Neural cell (in vitro differentiated cells): ENCODE measurements around the gene DCC. TPM values are rescaled to one million over a fixed set of nuclear protein-coding genes. Genes with fewer than 3 reads are reported as not detected.

Source experiments
- H2AFZ ChIP-seq: fragments of 200-600, 300-800 bp; sonication (generic), shearing (Covaris generic); 2 replicates; pipeline ENCODE4 v1.6.0; 2014; ENCODE audit warnings: low read depth, mild to moderate bottlenecking, antibody characterized with exemption, low read length, moderate library complexity
- H3F3A ChIP-seq: fragments of 200-600 bp; shearing (Covaris generic); 2 replicates; pipeline ENCODE4 v1.6.1; 2016; ENCODE audit warnings: mild to moderate bottlenecking, moderate library complexity, mixed read lengths, antibody characterized with exemption, low read length; ENCODE audit not compliant: insufficient read depth, poor library complexity, severe bottlenecking
- H3K27ac ChIP-seq: fragments of 200-600, 300-800 bp; sonication (generic), shearing (Covaris generic); 2 replicates; pipeline ENCODE4 v1.5.1; 2014; ENCODE audit warnings: mild to moderate bottlenecking, low read length, moderate library complexity
- H3K27me3 ChIP-seq: fragments of 300-800, 200-600 bp; sonication (generic), shearing (Covaris generic); 2 replicates; pipeline ENCODE4 v1.6.0; 2014; ENCODE audit warnings: mild to moderate bottlenecking, low read depth, low read length, moderate library complexity; ENCODE audit not compliant: insufficient read depth
- H3K36me3 ChIP-seq: fragments of 300-800, 200-600 bp; sonication (generic), shearing (Covaris generic); 2 replicates; pipeline ENCODE4 v1.5.1; 2014; ENCODE audit warnings: mild to moderate bottlenecking, antibody characterized with exemption, low read length, moderate library complexity; ENCODE audit not compliant: insufficient read depth
- H3K4me2 ChIP-seq: fragments of 300-800, 200-600 bp; sonication (generic), shearing (Covaris generic); 2 replicates; pipeline ENCODE4 v1.6.0; 2014; ENCODE audit warnings: mild to moderate bottlenecking, low read length
- H3K4me3 ChIP-seq: fragments of 300-800, 200-600 bp; sonication (generic), shearing (Covaris generic); 2 replicates; pipeline ENCODE4 v1.5.1; 2014; ENCODE audit warnings: mild to moderate bottlenecking, low read length, moderate library complexity
- H3K79me2 ChIP-seq: fragments of 200-600 bp; shearing (Covaris generic); replicated peaks from 2 replicates; pipeline ENCODE4 v1.6.0; 2014; ENCODE audit warnings: mild to moderate bottlenecking, low read length, moderate library complexity; ENCODE audit not compliant: insufficient read depth
- H3K9ac ChIP-seq: fragments of 300-800, 200-600 bp; sonication (generic), shearing (Covaris generic); 2 replicates; pipeline ENCODE4 v1.6.1; 2016; ENCODE audit warnings: mild to moderate bottlenecking, low read length, mixed read lengths
- H3K9me2 ChIP-seq: fragments of 200-600 bp; shearing (Covaris generic); 2 replicates; pipeline ENCODE4 v1.6.1; 2016; ENCODE audit warnings: mild to moderate bottlenecking, low read length, mixed read lengths; ENCODE audit not compliant: insufficient read depth
- H3K9me3 ChIP-seq: fragments of 200-600, 300-800 bp; sonication (generic), shearing (Covaris generic); 2 replicates; pipeline ENCODE4 v1.6.1; 2016; ENCODE audit warnings: mild to moderate bottlenecking, mixed run types, low read length, moderate library complexity, mixed read lengths
- H4K20me1 ChIP-seq: fragments of 200-600 bp; shearing (Covaris generic); 2 replicates; pipeline ENCODE4 v1.6.1; 2016; ENCODE audit warnings: mild to moderate bottlenecking, mixed run types; ENCODE audit not compliant: insufficient read depth
- EP300 ChIP-seq: fragments of 450-650 bp; conservative IDR thresholded peaks from 2 replicates; pipeline ENCODE4 v1.6.1; 2014; ENCODE audit warnings: antibody characterized with exemption, mild to moderate bottlenecking, moderate library complexity; ENCODE audit not compliant: poor library complexity, severe bottlenecking
- EZH2 ChIP-seq: fragments of 200-600, 300-800 bp; shearing (Covaris generic), sonication (generic); IDR thresholded peaks from 2 replicates; pipeline ENCODE4 v1.6.1; 2014; ENCODE audit warnings: antibody characterized with exemption, low read length, borderline replicate concordance, mild to moderate bottlenecking; ENCODE audit not compliant: insufficient read depth, poor library complexity, severe bottlenecking
- MXI1 ChIP-seq: fragments of 450-650 bp; conservative IDR thresholded peaks from 2 replicates; pipeline ENCODE4 v1.6.1; 2014; ENCODE audit warnings: antibody characterized with exemption, mild to moderate bottlenecking; ENCODE audit not compliant: poor library complexity, severe bottlenecking
- POLR2AphosphoS5 ChIP-seq: IDR thresholded peaks from 2 replicates; pipeline ENCODE4 v1.6.1; 2012
- RAD21 ChIP-seq: fragments of 450-650 bp; conservative IDR thresholded peaks from 2 replicates; pipeline ENCODE4 v1.6.1; 2014; ENCODE audit warnings: antibody characterized with exemption, mild to moderate bottlenecking, moderate library complexity
- SMC3 ChIP-seq: fragments of 450-650 bp; conservative IDR thresholded peaks from 2 replicates; pipeline ENCODE4 v1.6.1; 2014; ENCODE audit warnings: antibody characterized with exemption, mild to moderate bottlenecking, moderate library complexity; ENCODE audit not compliant: poor library complexity
- TAF1 ChIP-seq: IDR thresholded peaks from 2 replicates; pipeline ENCODE4 v1.6.1; 2012; ENCODE audit warnings: low read depth
- polyA plus RNA-seq: library from polyadenylated mRNA; depleted of rRNA; stranded (reverse); fragments of >200 nt; gene quantifications from 2 replicates; pipeline ENCODE4 v1.2.3, GENCODE V29; 2014
- TF ChIP-seq, protein P1 (sequence below): fragments of 450-650 bp; IDR thresholded peaks from 2 replicates; pipeline ENCODE4 v1.5.1; 2014; ENCODE audit warnings: antibody characterized with exemption, mild to moderate bottlenecking, moderate library complexity; ENCODE audit not compliant: poor library complexity, severe bottlenecking
- TF ChIP-seq, protein P2 (sequence below): IDR thresholded peaks from 2 replicates; pipeline ENCODE4 v1.6.1; 2012; ENCODE audit warnings: borderline replicate concordance

Gene DCC
- polyA plus RNA-seq, 1 donor from 2014 or later, result 40.7 TPM

DNA sequence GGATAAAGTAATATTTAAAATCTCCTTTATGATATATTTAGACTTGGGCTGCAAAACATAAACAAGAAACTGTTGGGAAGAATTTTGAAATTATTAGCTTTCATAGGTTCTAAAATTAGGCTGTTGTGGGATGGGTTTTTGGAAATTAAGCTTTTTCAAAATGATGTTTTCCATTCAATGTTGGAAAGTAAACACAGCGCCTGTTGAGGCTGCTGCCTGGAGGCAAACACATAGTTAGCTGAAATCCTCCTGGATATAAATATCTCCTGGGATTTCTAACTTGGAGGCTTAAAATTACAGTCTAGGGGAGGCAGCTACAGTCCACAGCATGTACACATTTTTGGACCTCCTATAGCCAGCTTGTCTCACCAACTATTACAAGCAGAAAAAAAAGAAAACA lies 197.3 kb downstream of the DCC start:
- no peak overlapping the region for H3K4me2 ChIP-seq
- H3F3A ChIP-seq, result no peaks in the 10 kb centered on the region
- no peak for TF ChIP-seq TAF1
- TF ChIP-seq MXI1, result no peak
- H3K36me3 ChIP-seq, result no peaks in the 10 kb centered on the region
- no peaks in the 10 kb centered on the region for H3K9me3 ChIP-seq
- no peak overlapping the region for H3K9ac ChIP-seq
- no peaks in the 10 kb centered on the region for H4K20me1 ChIP-seq
- no peak overlapping the region for H3K4me3 ChIP-seq
- no peaks in the 10 kb centered on the region for H3K27me3 ChIP-seq
- H3K79me2 ChIP-seq, result peaks cover 8% of the 10 kb centered on the region
- H3K9me2 ChIP-seq, result no peaks in the 10 kb centered on the region
- H3K27ac ChIP-seq, result no peak overlapping the region
- H2AFZ ChIP-seq, result no peak overlapping the region

DNA sequence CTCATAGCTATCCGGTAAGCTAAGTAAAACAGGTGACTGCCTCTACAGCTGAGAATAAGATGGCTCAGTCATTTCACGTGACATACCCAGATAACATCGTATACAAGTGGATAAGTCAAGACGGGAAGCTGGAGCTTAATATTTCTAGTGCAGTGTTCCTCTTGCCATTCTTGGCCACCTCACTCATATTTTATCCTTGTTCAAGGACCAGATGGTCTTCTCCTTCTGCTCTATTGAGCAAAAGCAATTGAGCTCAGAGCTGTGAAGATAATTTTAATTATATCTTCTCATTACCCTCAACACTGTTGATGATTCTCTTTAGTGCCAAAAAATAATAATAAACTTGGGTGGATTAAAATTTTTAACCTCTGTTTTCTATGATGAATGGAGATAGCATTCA lies 201.1 kb downstream of the DCC start:
- Histone ChIP-seq H3K27me3 (no peaks in the 10 kb centered on the region), H3K27ac (no peak overlapping the region), H3K79me2 (peaks cover 6% of the 10 kb centered on the region), H3K9me2 (no peaks in the 10 kb centered on the region), H3K9me3 (no peaks in the 10 kb centered on the region), H3F3A (no peaks in the 10 kb centered on the region), H3K9ac (no peak overlapping the region), H2AFZ (no peak overlapping the region), H4K20me1 (no peaks in the 10 kb centered on the region), H3K4me3 (no peak overlapping the region), H3K36me3 (no peaks in the 10 kb centered on the region), H3K4me2 (no peak overlapping the region)
- no peak for TF ChIP-seq TAF1
- TF ChIP-seq RAD21, result no peak
- TF ChIP-seq, protein P1, sequence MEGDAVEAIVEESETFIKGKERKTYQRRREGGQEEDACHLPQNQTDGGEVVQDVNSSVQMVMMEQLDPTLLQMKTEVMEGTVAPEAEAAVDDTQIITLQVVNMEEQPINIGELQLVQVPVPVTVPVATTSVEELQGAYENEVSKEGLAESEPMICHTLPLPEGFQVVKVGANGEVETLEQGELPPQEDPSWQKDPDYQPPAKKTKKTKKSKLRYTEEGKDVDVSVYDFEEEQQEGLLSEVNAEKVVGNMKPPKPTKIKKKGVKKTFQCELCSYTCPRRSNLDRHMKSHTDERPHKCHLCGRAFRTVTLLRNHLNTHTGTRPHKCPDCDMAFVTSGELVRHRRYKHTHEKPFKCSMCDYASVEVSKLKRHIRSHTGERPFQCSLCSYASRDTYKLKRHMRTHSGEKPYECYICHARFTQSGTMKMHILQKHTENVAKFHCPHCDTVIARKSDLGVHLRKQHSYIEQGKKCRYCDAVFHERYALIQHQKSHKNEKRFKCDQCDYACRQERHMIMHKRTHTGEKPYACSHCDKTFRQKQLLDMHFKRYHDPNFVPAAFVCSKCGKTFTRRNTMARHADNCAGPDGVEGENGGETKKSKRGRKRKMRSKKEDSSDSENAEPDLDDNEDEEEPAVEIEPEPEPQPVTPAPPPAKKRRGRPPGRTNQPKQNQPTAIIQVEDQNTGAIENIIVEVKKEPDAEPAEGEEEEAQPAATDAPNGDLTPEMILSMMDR, result no peak
- TF ChIP-seq, protein P2, sequence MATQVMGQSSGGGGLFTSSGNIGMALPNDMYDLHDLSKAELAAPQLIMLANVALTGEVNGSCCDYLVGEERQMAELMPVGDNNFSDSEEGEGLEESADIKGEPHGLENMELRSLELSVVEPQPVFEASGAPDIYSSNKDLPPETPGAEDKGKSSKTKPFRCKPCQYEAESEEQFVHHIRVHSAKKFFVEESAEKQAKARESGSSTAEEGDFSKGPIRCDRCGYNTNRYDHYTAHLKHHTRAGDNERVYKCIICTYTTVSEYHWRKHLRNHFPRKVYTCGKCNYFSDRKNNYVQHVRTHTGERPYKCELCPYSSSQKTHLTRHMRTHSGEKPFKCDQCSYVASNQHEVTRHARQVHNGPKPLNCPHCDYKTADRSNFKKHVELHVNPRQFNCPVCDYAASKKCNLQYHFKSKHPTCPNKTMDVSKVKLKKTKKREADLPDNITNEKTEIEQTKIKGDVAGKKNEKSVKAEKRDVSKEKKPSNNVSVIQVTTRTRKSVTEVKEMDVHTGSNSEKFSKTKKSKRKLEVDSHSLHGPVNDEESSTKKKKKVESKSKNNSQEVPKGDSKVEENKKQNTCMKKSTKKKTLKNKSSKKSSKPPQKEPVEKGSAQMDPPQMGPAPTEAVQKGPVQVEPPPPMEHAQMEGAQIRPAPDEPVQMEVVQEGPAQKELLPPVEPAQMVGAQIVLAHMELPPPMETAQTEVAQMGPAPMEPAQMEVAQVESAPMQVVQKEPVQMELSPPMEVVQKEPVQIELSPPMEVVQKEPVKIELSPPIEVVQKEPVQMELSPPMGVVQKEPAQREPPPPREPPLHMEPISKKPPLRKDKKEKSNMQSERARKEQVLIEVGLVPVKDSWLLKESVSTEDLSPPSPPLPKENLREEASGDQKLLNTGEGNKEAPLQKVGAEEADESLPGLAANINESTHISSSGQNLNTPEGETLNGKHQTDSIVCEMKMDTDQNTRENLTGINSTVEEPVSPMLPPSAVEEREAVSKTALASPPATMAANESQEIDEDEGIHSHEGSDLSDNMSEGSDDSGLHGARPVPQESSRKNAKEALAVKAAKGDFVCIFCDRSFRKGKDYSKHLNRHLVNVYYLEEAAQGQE, result no peak
- TF ChIP-seq MXI1, result no peak
- no peak for TF ChIP-seq EZH2

DNA sequence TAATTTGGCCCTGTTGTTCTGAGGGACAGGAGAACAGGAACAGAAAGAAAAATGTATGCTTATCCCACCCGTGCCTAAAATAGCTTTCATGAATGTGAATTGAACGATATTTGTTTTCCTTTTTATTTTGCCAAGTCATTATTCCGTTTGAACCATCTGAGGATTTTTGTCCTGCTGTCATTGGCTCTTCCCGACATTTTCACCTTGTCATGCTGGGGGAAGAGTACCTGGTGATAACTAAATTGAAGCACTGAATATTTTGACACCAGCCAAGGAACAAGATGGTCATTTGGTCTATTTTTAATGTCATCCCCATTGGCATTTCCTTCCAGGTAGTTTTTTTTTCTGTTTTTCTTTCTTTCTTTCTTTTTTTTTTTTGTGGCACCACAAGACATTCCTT lies 204.1 kb downstream of the DCC start:
- Histone ChIP-seq H3K27me3 (no peaks in the 10 kb centered on the region), H3K36me3 (no peaks in the 10 kb centered on the region), H3K9me3 (no peaks in the 10 kb centered on the region), H3K9me2 (no peaks in the 10 kb centered on the region), H3K9ac (no peak overlapping the region), H3K4me2 (no peak overlapping the region), H3F3A (no peaks in the 10 kb centered on the region), H2AFZ (no peak overlapping the region), H4K20me1 (no peaks in the 10 kb centered on the region), H3K4me3 (no peak overlapping the region), H3K79me2 (peaks cover 6% of the 10 kb centered on the region), H3K27ac (no peak overlapping the region)
- TF ChIP-seq, protein P1, result no peak
- no peak for TF ChIP-seq POLR2AphosphoS5
- TF ChIP-seq TAF1, result no peak
- TF ChIP-seq, protein P2, result no peak
- TF ChIP-seq RAD21, result no peak
- no peak for TF ChIP-seq EP300
- TF ChIP-seq EZH2, result no peak
- TF ChIP-seq SMC3, result no peak
- no peak for TF ChIP-seq MXI1
